Measurements from ENCODE around the gene LCLAT1. TPM values are rescaled to one million over a fixed set of nuclear protein-coding genes. Genes with fewer than 3 reads are reported as not detected.

Gene LCLAT1
- total RNA-seq, 2 donors from 2014 or later, result 30.2 to 34.2 TPM

- Mint-ChIP-seq H3K27ac (no peak overlapping the region), H3K9me3 (no peaks in the 10 kb centered on the region), H3K4me3 (no peak overlapping the region), H3K4me1 (peaks cover 12% of the 10 kb centered on the region), H3K36me3 (ENCODE audit: low read depth) (no peaks in the 10 kb centered on the region), H3K27me3 (ENCODE audit: insufficient read depth) (peaks cover 44% of the 10 kb centered on the region)
- DNase-seq, result no peak
- H3K36me3 ChIP-seq (ENCODE audit: control insufficient read depth, insufficient read depth, low read length), result no peaks in the 10 kb centered on the region
- H3K27me3 ChIP-seq (ENCODE audit: control insufficient read depth, insufficient read depth, low read length, poor library complexity, severe bottlenecking), result no peaks in the 10 kb centered on the region
- H3K27ac ChIP-seq (ENCODE audit: low read depth, low read length), result no peak overlapping the region
- TF ChIP-seq CTCF (conservative IDR thresholded peaks at IDR 0.05), result peak; percentile 19
- no peaks in the 10 kb centered on the region for H3K9me3 ChIP-seq (ENCODE audit: control insufficient read depth, low read length)
- no peak overlapping the region for H3K9ac ChIP-seq (ENCODE audit: extremely low read depth, low read length, poor library complexity, severe bottlenecking)
- H3K4me1 ChIP-seq (ENCODE audit: control insufficient read depth, insufficient read depth, low read length), result no peaks in the 10 kb centered on the region
- H3K4me3 ChIP-seq (ENCODE audit: low read length), result no peak overlapping the region
These were observed 38.1 kb upstream of the LCLAT1 start for GRCh38 chr2:30408961-30409387.

GRCh38 chr2:30410217-30410616 is 36.8 kb upstream of the LCLAT1 start:
- no peak for DNase-seq
- 69% methylated on average over 2 of the region's 2 CpGs; no CpG with 5 or more reads in 1 of the 2 experiments for WGBS, 2 experiments (ENCODE audit: insufficient coverage in 1 of 2, insufficient read length in 1 of 2)
- no peak overlapping the region for H3K9ac ChIP-seq (ENCODE audit: extremely low read depth, low read length, poor library complexity, severe bottlenecking)
- no peak overlapping the region for H3K4me3 ChIP-seq (ENCODE audit: low read length)
- Mint-ChIP-seq H3K4me1 (peaks cover 2% of the 10 kb centered on the region), H3K27me3 (ENCODE audit: insufficient read depth) (peaks cover 37% of the 10 kb centered on the region), H3K4me3 (no peak overlapping the region), H3K27ac (no peak overlapping the region), H3K36me3 (ENCODE audit: low read depth) (no peaks in the 10 kb centered on the region), H3K9me3 (no peaks in the 10 kb centered on the region)
- H3K27ac ChIP-seq (ENCODE audit: low read depth, low read length), result no peak overlapping the region
- no peaks in the 10 kb centered on the region for H3K36me3 ChIP-seq (ENCODE audit: control insufficient read depth, insufficient read depth, low read length)
- H3K4me1 ChIP-seq (ENCODE audit: control insufficient read depth, insufficient read depth, low read length), result no peaks in the 10 kb centered on the region
- TF ChIP-seq CTCF (conservative IDR thresholded peaks at IDR 0.05), result no peak
- H3K27me3 ChIP-seq (ENCODE audit: control insufficient read depth, insufficient read depth, low read length, poor library complexity, severe bottlenecking), result no peaks in the 10 kb centered on the region
- no peaks in the 10 kb centered on the region for H3K9me3 ChIP-seq (ENCODE audit: control insufficient read depth, low read length)

- no peaks in the 10 kb centered on the region for H3K36me3 Mint-ChIP-seq (ENCODE audit: low read depth)
- Histone ChIP-seq H3K4me3 (ENCODE audit: low read length) (no peak overlapping the region), H3K27ac (ENCODE audit: low read depth, low read length) (no peak overlapping the region), H3K36me3 (ENCODE audit: control insufficient read depth, insufficient read depth, low read length) (no peaks in the 10 kb centered on the region), H3K9ac (ENCODE audit: extremely low read depth, low read length, poor library complexity, severe bottlenecking) (no peak overlapping the region), H3K27me3 (ENCODE audit: control insufficient read depth, insufficient read depth, low read length, poor library complexity, severe bottlenecking) (no peaks in the 10 kb centered on the region), H3K9me3 (ENCODE audit: control insufficient read depth, low read length) (no peaks in the 10 kb centered on the region), H3K4me1 (ENCODE audit: control insufficient read depth, insufficient read depth, low read length) (no peaks in the 10 kb centered on the region)
- TF ChIP-seq CTCF (conservative IDR thresholded peaks at IDR 0.05), result no peak
- no peak overlapping the region for H3K4me3 Mint-ChIP-seq
- 86 to 93% methylated on average over 6 to 8 of the region's 8 CpGs for WGBS, 2 experiments (ENCODE audit: insufficient coverage in 1 of 2, insufficient read length in 1 of 2)
- no peaks in the 10 kb centered on the region for H3K9me3 Mint-ChIP-seq
- peaks cover 18% of the 10 kb centered on the region for H3K27me3 Mint-ChIP-seq (ENCODE audit: insufficient read depth)
- no peak for DNase-seq
- no peaks in the 10 kb centered on the region for H3K4me1 Mint-ChIP-seq
- no peak overlapping the region for H3K27ac Mint-ChIP-seq
These were observed 34.9 kb upstream of the LCLAT1 start for GRCh38 chr2:30412047-30412683.

Measured in endodermal cell (in vitro differentiated cells).